ENCODE results near the gene CLIC5.

The CLIC5 gene

DNA sequence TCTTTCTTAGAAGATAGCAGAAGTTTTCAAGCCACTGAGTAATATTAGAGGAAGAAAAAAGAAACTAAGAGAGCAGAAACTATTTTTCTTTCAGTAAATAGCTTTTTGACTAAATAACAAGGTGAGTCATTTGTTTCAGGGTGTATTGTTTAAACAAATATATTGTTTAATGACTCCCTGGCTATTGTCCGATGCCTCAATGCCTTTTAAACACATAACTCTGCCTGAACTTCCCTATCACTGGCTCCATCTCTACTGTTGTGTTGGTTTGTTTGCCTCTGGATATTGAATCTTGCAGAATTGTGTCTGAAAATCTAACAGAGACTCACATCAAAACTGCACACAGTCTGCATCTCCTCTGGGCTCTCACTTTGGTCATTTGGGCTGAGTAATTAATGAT, 19.6 kb upstream of the CLIC5 start:
- no peak overlapping the region for H4K91ac ChIP-seq (ENCODE audit: low read depth, low read length)
- no peak for DNase-seq
- no CpG with 5 or more reads among the region's 1 CpG for WGBS (ENCODE audit: extremely low coverage, insufficient coverage, insufficient read length)
- H3K79me2 ChIP-seq (ENCODE audit: control insufficient read depth, insufficient read depth, low read length, poor library complexity), result no peaks in the 10 kb centered on the region
- H3K79me1 ChIP-seq (ENCODE audit: low read length), result peaks cover 2% of the 10 kb centered on the region
- H3K27ac ChIP-seq (ENCODE audit: low read depth, low read length), result no peak overlapping the region
- H3K4me3 ChIP-seq (ENCODE audit: low read depth, low read length), result no peak overlapping the region
- H3K4me1 ChIP-seq (ENCODE audit: control insufficient read depth in 1 of 2, insufficient read depth in 2 of 2, low read length in 2 of 2), result no peaks in the 10 kb centered on the region
- no peak overlapping the region for H3K4ac ChIP-seq (ENCODE audit: low read depth, low read length)
- H3K18ac ChIP-seq (ENCODE audit: low read length), result no peak overlapping the region
- H2BK12ac ChIP-seq (ENCODE audit: low read length), result no peak overlapping the region
- no peak overlapping the region for H3K4me2 ChIP-seq (ENCODE audit: low read length)
- H2BK5ac ChIP-seq (ENCODE audit: low read depth, low read length, poor library complexity), result no peak overlapping the region
- no peak overlapping the region for H4K8ac ChIP-seq (ENCODE audit: low read depth, low read length)
- no peak overlapping the region for H3K9ac ChIP-seq (ENCODE audit: low read length)
- H3K27me3 ChIP-seq (ENCODE audit: insufficient read depth, low read length), result no peaks in the 10 kb centered on the region
- no peak overlapping the region for H3K23ac ChIP-seq (ENCODE audit: low read length)
- no peak overlapping the region for H2AFZ ChIP-seq (ENCODE audit: insufficient read depth, low read length, poor library complexity)
- no peak overlapping the region for H2AK5ac ChIP-seq (ENCODE audit: low read length)
- H3K9me3 ChIP-seq (ENCODE audit: insufficient read depth, low read depth, low read length), result peaks cover 2% of the 10 kb centered on the region
- H4K12ac ChIP-seq (ENCODE audit: low read depth, low read length), result no peak overlapping the region
- H3K14ac ChIP-seq (ENCODE audit: low read length), result no peak overlapping the region
- no peaks in the 10 kb centered on the region for H3K36me3 ChIP-seq (ENCODE audit: control insufficient read depth in 1 of 2, insufficient read depth in 2 of 2, low read length in 2 of 2)
- H2BK120ac ChIP-seq (ENCODE audit: insufficient read depth, low read length, poor library complexity), result no peak overlapping the region

DNA sequence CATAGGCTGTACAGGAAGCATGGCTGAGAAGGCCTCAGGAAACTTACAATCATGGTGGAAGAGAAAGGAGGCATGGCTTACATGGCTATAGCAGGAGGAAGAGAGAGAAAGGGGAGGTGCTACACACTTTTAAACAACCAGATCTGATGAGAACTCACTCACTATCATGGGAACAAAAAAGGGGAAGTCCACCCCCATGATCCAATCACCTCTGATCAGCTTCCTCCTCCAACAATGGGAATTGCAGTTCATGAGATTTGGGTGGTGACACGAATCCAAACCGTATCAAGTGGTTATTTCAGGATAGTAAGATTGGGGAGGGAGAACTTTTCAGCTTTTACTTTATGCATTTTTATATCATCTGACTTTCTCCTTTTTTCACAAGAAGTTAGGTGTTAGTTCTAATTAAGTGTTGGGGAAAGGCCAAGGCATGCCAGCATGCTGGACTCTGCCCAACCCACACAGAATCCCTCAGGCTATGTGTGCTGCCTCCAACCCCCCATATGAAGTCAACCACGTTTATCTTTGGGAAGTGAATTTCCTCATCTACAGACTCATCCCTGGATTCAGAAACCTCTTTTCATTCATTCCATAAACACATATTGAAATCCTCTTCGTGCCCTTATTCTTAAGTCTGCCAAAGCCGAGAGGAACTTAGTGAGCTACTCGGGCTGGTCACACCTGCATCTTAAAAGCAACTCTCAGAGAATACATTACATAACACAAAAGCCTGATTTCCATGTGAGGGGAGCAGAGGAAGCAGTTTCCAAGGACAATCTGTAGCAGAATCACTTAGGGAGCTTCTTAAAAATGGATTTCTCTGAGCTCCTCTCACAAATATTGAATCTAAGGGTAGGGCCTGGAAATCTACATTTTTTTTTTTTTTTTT, 16.7 kb upstream of the CLIC5 start:
- Histone ChIP-seq H4K8ac (ENCODE audit: low read depth, low read length) (no peak overlapping the region), H3K4ac (ENCODE audit: low read depth, low read length) (no peak overlapping the region), H3K9me3 (ENCODE audit: insufficient read depth, low read depth, low read length) (peaks cover 2% of the 10 kb centered on the region), H2BK120ac (ENCODE audit: insufficient read depth, low read length, poor library complexity) (no peak overlapping the region), H4K12ac (ENCODE audit: low read depth, low read length) (no peak overlapping the region), H4K91ac (ENCODE audit: low read depth, low read length) (no peak overlapping the region), H3K14ac (ENCODE audit: low read length) (no peak overlapping the region), H3K27ac (ENCODE audit: low read depth, low read length) (no peak overlapping the region), H3K36me3 (ENCODE audit: control insufficient read depth in 1 of 2, insufficient read depth in 2 of 2, low read length in 2 of 2) (no peaks in the 10 kb centered on the region), H2AFZ (ENCODE audit: insufficient read depth, low read length, poor library complexity) (no peak overlapping the region), H3K4me2 (ENCODE audit: low read length) (no peak overlapping the region), H2BK5ac (ENCODE audit: low read depth, low read length, poor library complexity) (no peak overlapping the region), H2AK5ac (ENCODE audit: low read length) (no peak overlapping the region), H3K23ac (ENCODE audit: low read length) (no peak overlapping the region), H3K4me1 (ENCODE audit: control insufficient read depth in 1 of 2, insufficient read depth in 2 of 2, low read length in 2 of 2) (no peaks in the 10 kb centered on the region), H2BK12ac (ENCODE audit: low read length) (no peak overlapping the region), H3K18ac (ENCODE audit: low read length) (no peak overlapping the region), H3K4me3 (ENCODE audit: low read depth, low read length) (no peak overlapping the region), H3K27me3 (ENCODE audit: insufficient read depth, low read length) (no peaks in the 10 kb centered on the region), H3K79me2 (ENCODE audit: control insufficient read depth, insufficient read depth, low read length, poor library complexity) (no peaks in the 10 kb centered on the region), H3K79me1 (ENCODE audit: low read length) (peaks cover 2% of the 10 kb centered on the region), H3K9ac (ENCODE audit: low read length) (no peak overlapping the region)
- no CpG with 5 or more reads among the region's 6 CpGs for WGBS (ENCODE audit: extremely low coverage, insufficient coverage, insufficient read length)
- no peak for DNase-seq

GRCh38 chr6:46029602-46030001, 13.9 kb upstream of the CLIC5 start:
- Histone ChIP-seq H4K8ac (ENCODE audit: low read depth, low read length) (no peak overlapping the region), H3K27me3 (ENCODE audit: insufficient read depth, low read length) (no peaks in the 10 kb centered on the region), H2AFZ (ENCODE audit: insufficient read depth, low read length, poor library complexity) (no peak overlapping the region), H3K27ac (ENCODE audit: low read depth, low read length) (no peak overlapping the region), H3K9me3 (ENCODE audit: insufficient read depth, low read depth, low read length) (peaks cover 2% of the 10 kb centered on the region), H2BK120ac (ENCODE audit: insufficient read depth, low read length, poor library complexity) (no peak overlapping the region), H4K12ac (ENCODE audit: low read depth, low read length) (no peak overlapping the region), H2BK5ac (ENCODE audit: low read depth, low read length, poor library complexity) (no peak overlapping the region), H3K4me3 (ENCODE audit: low read depth, low read length) (no peak overlapping the region), H3K23ac (ENCODE audit: low read length) (no peak overlapping the region), H4K91ac (ENCODE audit: low read depth, low read length) (no peak overlapping the region), H3K79me1 (ENCODE audit: low read length) (no peaks in the 10 kb centered on the region), H3K14ac (ENCODE audit: low read length) (no peak overlapping the region), H3K36me3 (ENCODE audit: control insufficient read depth in 1 of 2, insufficient read depth in 2 of 2, low read length in 2 of 2) (no peaks in the 10 kb centered on the region), H3K9ac (ENCODE audit: low read length) (no peak overlapping the region), H3K79me2 (ENCODE audit: control insufficient read depth, insufficient read depth, low read length, poor library complexity) (no peaks in the 10 kb centered on the region), H3K4me2 (ENCODE audit: low read length) (no peak overlapping the region), H3K18ac (ENCODE audit: low read length) (no peak overlapping the region), H3K4ac (ENCODE audit: low read depth, low read length) (no peak overlapping the region), H2AK5ac (ENCODE audit: low read length) (no peak overlapping the region), H2BK12ac (ENCODE audit: low read length) (no peak overlapping the region), H3K4me1 (ENCODE audit: control insufficient read depth in 1 of 2, insufficient read depth in 2 of 2, low read length in 2 of 2) (no peaks in the 10 kb centered on the region)
- WGBS (ENCODE audit: extremely low coverage, insufficient coverage, insufficient read length), result no CpG with 5 or more reads among the region's 1 CpG
- no peak for DNase-seq

GRCh38 chr6:46026307-46026706, 10.6 kb upstream of the CLIC5 start:
- no peak overlapping the region for H4K12ac ChIP-seq (ENCODE audit: low read depth, low read length)
- no peak overlapping the region for H3K14ac ChIP-seq (ENCODE audit: low read length)
- no peak overlapping the region for H3K4ac ChIP-seq (ENCODE audit: low read depth, low read length)
- no CpG with 5 or more reads among the region's 2 CpGs for WGBS (ENCODE audit: extremely low coverage, insufficient coverage, insufficient read length)
- H3K36me3 ChIP-seq (ENCODE audit: control insufficient read depth in 1 of 2, insufficient read depth in 2 of 2, low read length in 2 of 2), result no peaks in the 10 kb centered on the region
- H2AFZ ChIP-seq (ENCODE audit: insufficient read depth, low read length, poor library complexity), result no peak overlapping the region
- no peak overlapping the region for H3K9ac ChIP-seq (ENCODE audit: low read length)
- H3K4me3 ChIP-seq (ENCODE audit: low read depth, low read length), result no peak overlapping the region
- no peak overlapping the region for H2BK12ac ChIP-seq (ENCODE audit: low read length)
- no peak overlapping the region for H3K18ac ChIP-seq (ENCODE audit: low read length)
- H3K4me2 ChIP-seq (ENCODE audit: low read length), result no peak overlapping the region
- no peak overlapping the region for H4K8ac ChIP-seq (ENCODE audit: low read depth, low read length)
- peaks cover 2% of the 10 kb centered on the region for H3K9me3 ChIP-seq (ENCODE audit: insufficient read depth, low read depth, low read length)
- no peak for DNase-seq
- H2BK5ac ChIP-seq (ENCODE audit: low read depth, low read length, poor library complexity), result no peak overlapping the region
- H3K27ac ChIP-seq (ENCODE audit: low read depth, low read length), result no peak overlapping the region
- no peaks in the 10 kb centered on the region for H3K79me2 ChIP-seq (ENCODE audit: control insufficient read depth, insufficient read depth, low read length, poor library complexity)
- no peak overlapping the region for H2AK5ac ChIP-seq (ENCODE audit: low read length)
- H3K27me3 ChIP-seq (ENCODE audit: insufficient read depth, low read length), result no peaks in the 10 kb centered on the region
- H4K91ac ChIP-seq (ENCODE audit: low read depth, low read length), result no peak overlapping the region
- H3K4me1 ChIP-seq (ENCODE audit: control insufficient read depth in 1 of 2, insufficient read depth in 2 of 2, low read length in 2 of 2), result no peaks in the 10 kb centered on the region
- no peak overlapping the region for H2BK120ac ChIP-seq (ENCODE audit: insufficient read depth, low read length, poor library complexity)
- no peak overlapping the region for H3K23ac ChIP-seq (ENCODE audit: low read length)
- no peaks in the 10 kb centered on the region for H3K79me1 ChIP-seq (ENCODE audit: low read length)
